ENCODE data around the gene UCN2. TPM values are rescaled to one million over a fixed set of nuclear protein-coding genes. Genes with fewer than 3 reads are reported as not detected.
A peak's percentile ranks its signal among the peaks of the same experiment; 100 is the strongest.

UCN2 gene, protein sequence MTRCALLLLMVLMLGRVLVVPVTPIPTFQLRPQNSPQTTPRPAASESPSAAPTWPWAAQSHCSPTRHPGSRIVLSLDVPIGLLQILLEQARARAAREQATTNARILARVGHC
- total RNA-seq (0.69 TPM), polyA plus RNA-seq (0.81 TPM)

DNA sequence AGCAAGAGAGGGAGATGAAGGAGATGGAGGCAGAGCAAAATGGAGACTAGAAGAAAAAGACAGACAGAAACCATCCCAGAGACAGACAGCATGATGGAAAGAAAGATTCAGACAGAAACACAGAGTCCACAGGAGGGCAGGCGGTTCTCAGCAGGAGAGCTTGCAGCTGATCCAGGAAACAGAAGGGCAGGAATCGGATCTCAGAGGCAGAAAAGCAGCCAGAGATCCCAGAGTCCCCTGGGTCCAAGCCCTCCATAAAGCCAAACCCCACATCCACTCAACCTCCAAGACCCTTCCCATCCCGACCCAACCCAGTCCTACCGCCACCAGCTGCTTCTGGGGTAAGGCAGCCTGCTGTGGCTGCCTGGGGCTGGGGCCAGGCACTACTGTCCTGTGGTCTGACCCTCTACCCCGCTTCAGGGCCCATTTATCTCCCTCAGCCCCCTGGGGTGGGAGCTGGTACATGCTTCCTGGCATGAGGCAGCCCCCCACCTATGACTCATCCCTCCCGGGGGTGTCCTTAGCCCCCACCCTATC is at the start of gene UCN2:
TSS of gene UCN2 (minus strand) at position 400 of the 537 bp plus-strand sequence. CDS start 657 bp downstream, outside the sequence.
- Histone ChIP-seq H3K4me1 (ENCODE audit: insufficient read depth) (no peaks in the 10 kb centered on the region), H3K27ac (ENCODE audit: low read depth) (no peak within 1 kb of the TSS), H3K4me3 (ENCODE audit: low read depth, low read length) (no peak within 1 kb of the TSS), H3K36me3 (ENCODE audit: insufficient read depth) (no peaks in the 10 kb centered on the region)
- 72% methylated on average over 6 of the region's 6 CpGs for WGBS
- DNase-seq (ENCODE audit: extremely low spot score): no peak

- no peak for DNase-seq (ENCODE audit: extremely low spot score)
- Histone ChIP-seq H3K4me1 (ENCODE audit: insufficient read depth) (no peaks in the 10 kb centered on the region), H3K27ac (ENCODE audit: low read depth) (no peak overlapping the region), H3K36me3 (ENCODE audit: insufficient read depth) (no peaks in the 10 kb centered on the region), H3K4me3 (ENCODE audit: low read depth, low read length) (no peak overlapping the region)
- 29% methylated on average over 1 of the region's 1 CpG for WGBS
These were observed 48.7 kb upstream of the UCN2 start for GRCh38 chr3:48612309-48612708.

- Histone ChIP-seq H3K27ac (ENCODE audit: low read depth) (peak within 1 kb of the TSS; percentile 88), H3K4me3 (ENCODE audit: low read depth, low read length) (peak within 1 kb of the TSS; percentile 75), H3K36me3 (ENCODE audit: insufficient read depth) (peaks cover 2% of the 10 kb centered on the region), H3K4me1 (ENCODE audit: insufficient read depth) (no peaks in the 10 kb centered on the region)
- 2% methylated on average over 86 of the region's 86 CpGs for WGBS
- DNase-seq (ENCODE audit: extremely low spot score): peak; percentile 59
These were observed 45.8 kb upstream of the UCN2 start, which contains the start of gene UQCRC1 for GRCh38 chr3:48609088-48610005. TSS of gene UQCRC1 (minus strand) at chr3:48609646. CDS start at chr3:48609620, 26 bp downstream.

GRCh38 chr3:48607519-48607918 is 43.9 kb upstream of the UCN2 start:
- H3K27ac ChIP-seq (ENCODE audit: low read depth): no peak overlapping the region
- WGBS: 94% methylated on average over 5 of the region's 5 CpGs
- DNase-seq (ENCODE audit: extremely low spot score): no peak
- H3K4me1 ChIP-seq (ENCODE audit: insufficient read depth): no peaks in the 10 kb centered on the region
- no peak overlapping the region for H3K4me3 ChIP-seq (ENCODE audit: low read depth, low read length)
- H3K36me3 ChIP-seq (ENCODE audit: insufficient read depth): peaks cover 5% of the 10 kb centered on the region

DNA sequence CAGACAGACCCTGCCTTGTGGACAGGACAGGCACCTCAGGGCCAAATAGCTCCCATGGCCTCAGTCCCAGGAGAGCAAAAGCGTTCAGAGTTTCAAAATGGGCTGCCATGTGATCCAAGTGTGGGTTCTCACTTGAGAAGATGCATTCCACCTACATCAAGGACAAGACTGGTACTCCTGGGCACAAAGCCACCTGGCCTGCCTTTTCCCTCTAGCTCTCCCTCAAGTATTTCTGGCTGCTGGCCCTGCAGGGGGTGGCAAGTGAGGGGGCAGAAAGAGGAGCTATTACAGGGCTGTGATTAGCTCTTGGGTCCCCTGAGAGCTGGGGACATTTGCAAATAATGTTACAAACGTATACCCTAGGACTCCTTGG is 38.0 kb upstream of the UCN2 start:
- DNase-seq (ENCODE audit: extremely low spot score): no peak
- Histone ChIP-seq H3K4me3 (ENCODE audit: low read depth, low read length) (no peak overlapping the region), H3K27ac (ENCODE audit: low read depth) (no peak overlapping the region), H3K36me3 (ENCODE audit: insufficient read depth) (peaks cover 6% of the 10 kb centered on the region), H3K4me1 (ENCODE audit: insufficient read depth) (no peaks in the 10 kb centered on the region)
- WGBS: 78% methylated on average over 2 of the region's 2 CpGs

- Histone ChIP-seq H3K4me1 (ENCODE audit: insufficient read depth) (no peaks in the 10 kb centered on the region), H3K4me3 (ENCODE audit: low read depth, low read length) (no peak overlapping the region), H3K27ac (ENCODE audit: low read depth) (no peak overlapping the region), H3K36me3 (ENCODE audit: insufficient read depth) (peaks cover 6% of the 10 kb centered on the region)
- 93% methylated on average over 19 of the region's 19 CpGs for WGBS
- DNase-seq (ENCODE audit: extremely low spot score): no peak
These were observed 37.4 kb upstream of the UCN2 start for GRCh38 chr3:48600711-48601621.

DNA sequence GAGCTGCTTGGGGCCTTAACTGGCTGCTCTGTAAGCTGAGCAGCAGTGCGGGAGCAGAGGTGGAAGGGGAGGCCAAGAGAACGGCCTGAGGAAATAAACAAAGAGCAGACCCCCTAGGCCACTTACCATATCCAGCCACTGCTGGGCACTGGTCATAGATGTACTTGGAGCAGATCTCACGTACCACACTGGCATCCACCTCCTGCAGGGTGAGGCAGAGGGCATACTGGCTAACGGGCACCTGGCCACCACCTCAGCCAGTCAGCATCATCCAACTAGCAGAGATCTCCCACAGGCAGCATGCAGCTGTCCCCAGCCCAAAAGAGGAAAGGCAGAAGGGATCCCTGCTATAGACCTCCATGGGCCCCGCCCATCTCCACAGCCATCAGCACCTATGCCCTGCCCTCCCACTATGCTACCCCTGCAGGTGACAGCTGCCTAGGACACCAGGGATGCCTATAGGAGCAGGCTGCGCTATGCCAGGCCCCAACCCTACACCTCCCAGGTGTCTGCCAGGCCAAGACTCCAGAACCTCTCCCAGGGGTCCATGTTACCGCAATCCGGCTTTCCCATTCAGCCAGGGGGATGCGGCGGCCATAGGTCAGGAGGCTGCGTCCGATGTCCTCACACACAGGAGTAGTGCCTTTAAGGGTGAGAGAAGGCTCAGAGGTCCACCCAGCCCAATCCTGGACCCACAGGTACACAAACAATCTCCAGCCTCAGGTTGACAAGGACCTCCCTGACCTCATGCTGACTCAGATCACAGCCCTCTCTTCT is 36.1 kb upstream of the UCN2 start:
- WGBS: 90% methylated on average over 12 of the region's 12 CpGs
- Histone ChIP-seq H3K4me3 (ENCODE audit: low read depth, low read length) (no peak overlapping the region), H3K27ac (ENCODE audit: low read depth) (peak overlapping the region; percentile 51), H3K36me3 (ENCODE audit: insufficient read depth) (peaks cover 4% of the 10 kb centered on the region), H3K4me1 (ENCODE audit: insufficient read depth) (no peaks in the 10 kb centered on the region)
- no peak for DNase-seq (ENCODE audit: extremely low spot score)

GRCh38 chr3:48599077-48599501 is 35.5 kb upstream of the UCN2 start:
- H3K27ac ChIP-seq (ENCODE audit: low read depth): peak overlapping the region; percentile 51
- 54% methylated on average over 11 of the region's 11 CpGs for WGBS
- peak; percentile 65 for DNase-seq (ENCODE audit: extremely low spot score)
- H3K4me1 ChIP-seq (ENCODE audit: insufficient read depth): no peaks in the 10 kb centered on the region
- peaks cover 4% of the 10 kb centered on the region for H3K36me3 ChIP-seq (ENCODE audit: insufficient read depth)
- no peak overlapping the region for H3K4me3 ChIP-seq (ENCODE audit: low read depth, low read length)

DNA sequence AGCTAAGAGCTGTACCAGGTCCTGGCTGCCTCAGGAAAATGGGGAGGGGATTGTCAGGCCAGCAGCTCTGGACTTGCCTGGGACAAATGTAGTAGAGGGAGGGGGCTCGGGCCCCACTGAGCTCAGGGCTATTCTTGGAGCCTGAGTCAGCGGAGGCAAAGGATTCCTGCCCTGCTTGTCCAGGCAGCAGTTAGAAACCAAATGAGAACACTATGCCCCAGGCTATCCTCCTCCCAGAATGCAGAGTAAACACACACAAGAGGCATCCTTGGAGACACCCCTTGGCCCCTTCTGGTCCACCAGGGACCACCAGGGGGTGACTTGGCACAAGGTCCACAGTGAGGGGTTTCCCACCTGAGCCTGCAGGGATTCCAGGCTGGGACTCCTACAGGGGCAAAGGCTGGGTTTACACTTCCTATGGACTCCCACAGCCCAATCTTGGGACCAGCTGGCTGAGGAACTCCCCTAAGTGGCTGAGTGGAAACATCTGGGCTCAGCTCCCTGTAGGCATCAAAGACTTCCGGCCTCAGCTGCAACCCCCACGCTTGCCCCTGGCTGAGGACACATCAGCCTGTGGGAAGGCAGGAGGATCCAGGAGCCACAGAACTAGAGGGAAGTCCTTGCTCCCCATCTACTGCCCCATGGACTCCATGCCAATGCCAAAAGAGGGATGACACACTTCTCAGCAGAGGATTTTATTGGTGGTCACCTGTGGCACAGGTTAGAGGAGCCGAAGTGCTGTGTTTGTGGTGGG is 34.9 kb upstream of the UCN2 start:
- no peaks in the 10 kb centered on the region for H3K4me1 ChIP-seq (ENCODE audit: insufficient read depth)

DNA sequence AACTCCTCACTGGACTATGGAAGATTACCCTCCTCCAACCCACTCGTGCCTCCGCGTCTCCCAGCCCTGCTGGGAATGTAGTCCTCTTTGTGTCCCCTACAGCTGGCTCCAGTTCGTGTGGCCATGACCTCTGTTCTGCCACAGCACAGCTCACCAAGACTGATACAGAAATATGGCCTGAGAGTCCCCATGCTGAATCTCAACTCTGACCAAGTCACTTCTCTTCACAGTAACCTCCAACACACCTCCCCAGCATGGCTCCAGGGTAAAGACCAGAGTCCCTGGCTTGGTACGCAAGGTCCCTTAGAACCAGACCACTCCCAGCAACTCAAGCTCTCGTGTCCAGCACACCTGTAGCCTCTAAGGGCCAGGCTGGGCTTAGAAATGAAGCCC is 33.8 kb upstream of the UCN2 start:
- DNase-seq (ENCODE audit: extremely low spot score): no peak
- 89% methylated on average over 6 of the region's 6 CpGs for WGBS
- Histone ChIP-seq H3K27ac (ENCODE audit: low read depth) (peak overlapping the region; percentile 69), H3K4me1 (ENCODE audit: insufficient read depth) (no peaks in the 10 kb centered on the region), H3K36me3 (ENCODE audit: insufficient read depth) (peaks cover 1% of the 10 kb centered on the region), H3K4me3 (ENCODE audit: low read depth, low read length) (no peak overlapping the region)

More for the DNA sequence above, 34.9 kb upstream of the UCN2 start:
- peak; percentile 75 for DNase-seq (ENCODE audit: extremely low spot score)
- H3K4me3 ChIP-seq (ENCODE audit: low read depth, low read length): no peak overlapping the region
- WGBS: 21% methylated on average over 5 of the region's 5 CpGs
- peak overlapping the region; percentile 69 for H3K27ac ChIP-seq (ENCODE audit: low read depth)
- peaks cover 4% of the 10 kb centered on the region for H3K36me3 ChIP-seq (ENCODE audit: insufficient read depth)

DNA sequence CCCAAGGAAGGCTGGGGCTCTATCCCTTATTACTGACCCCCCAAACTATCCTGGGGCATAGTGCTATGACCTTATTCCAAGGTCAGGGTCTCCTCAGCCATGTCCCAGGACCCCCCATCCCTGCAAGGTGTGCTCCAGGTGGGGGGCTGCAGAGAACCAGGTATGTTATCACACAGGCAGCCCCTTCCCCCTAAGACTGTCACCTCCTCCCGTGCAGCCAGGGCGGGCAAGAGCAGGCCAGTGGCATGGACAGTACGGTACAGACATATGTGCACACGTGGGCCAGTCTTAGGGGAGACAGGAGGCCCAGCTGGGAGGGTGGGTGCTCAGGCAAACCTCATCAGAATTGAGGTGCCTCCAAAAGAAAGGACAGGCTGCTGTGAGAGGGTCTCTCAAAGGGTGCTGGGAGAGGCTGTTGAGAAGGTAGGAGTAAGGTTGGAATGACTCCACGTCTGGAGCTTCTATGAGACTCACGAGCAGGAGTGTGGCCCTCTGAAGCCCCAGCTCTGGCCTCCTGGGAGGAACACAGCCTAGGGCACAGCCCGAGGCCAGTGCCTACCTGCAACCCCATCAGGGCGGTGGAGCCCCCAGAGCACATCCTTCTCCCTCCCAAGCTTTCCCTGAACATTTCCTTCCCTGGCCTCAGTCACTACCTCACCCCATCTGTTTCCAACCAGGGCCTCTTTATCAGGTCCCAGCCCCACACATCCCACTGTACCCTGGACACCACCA is 33.3 kb upstream of the UCN2 start:
- no peaks in the 10 kb centered on the region for H3K4me1 ChIP-seq (ENCODE audit: insufficient read depth)
- peaks cover 1% of the 10 kb centered on the region for H3K36me3 ChIP-seq (ENCODE audit: insufficient read depth)
- peak overlapping the region; percentile 69 for H3K27ac ChIP-seq (ENCODE audit: low read depth)
- no peak overlapping the region for H3K4me3 ChIP-seq (ENCODE audit: low read depth, low read length)
- no peak for DNase-seq (ENCODE audit: extremely low spot score)
- 74% methylated on average over 8 of the region's 8 CpGs for WGBS
